ENCODE results near the gene EXD3.

EXD3 gene

DNA sequence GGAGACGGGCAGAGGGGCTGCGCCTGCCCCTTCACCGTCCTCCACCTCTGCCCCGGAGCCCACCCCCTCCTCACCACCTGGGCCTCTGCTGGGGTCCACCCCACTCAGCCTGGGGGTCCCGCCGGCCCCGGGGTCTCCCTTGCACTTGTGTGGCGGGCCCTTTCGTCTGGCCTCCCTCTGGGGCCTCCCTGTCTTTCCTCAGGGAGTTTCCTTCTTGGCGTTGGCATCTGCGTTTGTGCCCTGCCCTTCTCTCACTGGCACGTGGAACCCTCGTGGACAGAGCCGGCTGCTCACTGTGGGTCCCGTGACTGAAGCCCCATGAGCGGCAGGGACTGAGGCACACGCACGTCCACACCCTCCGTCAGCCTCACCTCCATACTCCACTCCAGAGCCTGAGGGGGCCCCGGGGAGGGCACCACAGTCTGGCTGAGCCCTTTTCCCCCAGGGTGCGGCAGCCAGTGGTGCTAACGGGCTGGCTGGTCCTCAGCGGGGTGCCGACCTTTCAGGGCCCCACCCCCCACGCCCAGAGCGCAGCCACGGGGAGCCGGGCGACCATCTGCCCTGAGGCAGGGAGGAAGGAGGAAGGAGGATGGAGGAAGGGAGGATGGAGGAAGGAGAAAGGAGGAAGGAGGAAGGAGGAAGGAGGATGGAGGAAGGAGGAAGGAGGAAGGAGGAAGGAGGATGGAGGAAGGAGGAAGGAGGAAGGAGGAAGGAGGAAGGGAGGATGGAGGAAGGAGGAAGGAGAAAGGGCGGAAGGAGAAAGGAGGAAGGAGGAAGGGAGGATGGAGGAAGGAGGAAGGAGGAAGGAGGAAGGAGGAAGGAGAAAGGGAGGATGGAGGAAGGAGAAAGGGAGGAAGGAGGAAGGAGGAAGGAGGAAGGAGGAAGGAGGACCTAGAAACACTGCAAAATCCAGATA lies 67.9 kb downstream of the EXD3 start:
- DNase-seq (ENCODE audit: low read depth) = no peak
- TF ChIP-seq, protein P1, sequence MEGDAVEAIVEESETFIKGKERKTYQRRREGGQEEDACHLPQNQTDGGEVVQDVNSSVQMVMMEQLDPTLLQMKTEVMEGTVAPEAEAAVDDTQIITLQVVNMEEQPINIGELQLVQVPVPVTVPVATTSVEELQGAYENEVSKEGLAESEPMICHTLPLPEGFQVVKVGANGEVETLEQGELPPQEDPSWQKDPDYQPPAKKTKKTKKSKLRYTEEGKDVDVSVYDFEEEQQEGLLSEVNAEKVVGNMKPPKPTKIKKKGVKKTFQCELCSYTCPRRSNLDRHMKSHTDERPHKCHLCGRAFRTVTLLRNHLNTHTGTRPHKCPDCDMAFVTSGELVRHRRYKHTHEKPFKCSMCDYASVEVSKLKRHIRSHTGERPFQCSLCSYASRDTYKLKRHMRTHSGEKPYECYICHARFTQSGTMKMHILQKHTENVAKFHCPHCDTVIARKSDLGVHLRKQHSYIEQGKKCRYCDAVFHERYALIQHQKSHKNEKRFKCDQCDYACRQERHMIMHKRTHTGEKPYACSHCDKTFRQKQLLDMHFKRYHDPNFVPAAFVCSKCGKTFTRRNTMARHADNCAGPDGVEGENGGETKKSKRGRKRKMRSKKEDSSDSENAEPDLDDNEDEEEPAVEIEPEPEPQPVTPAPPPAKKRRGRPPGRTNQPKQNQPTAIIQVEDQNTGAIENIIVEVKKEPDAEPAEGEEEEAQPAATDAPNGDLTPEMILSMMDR (IDR thresholded peaks at IDR 0.05; ENCODE audit: low read length, missing control alignments) = no peak
- H3K4me3 ChIP-seq (replicated peaks; ENCODE audit: low read depth, low read length) = no peak overlapping the region

DNA sequence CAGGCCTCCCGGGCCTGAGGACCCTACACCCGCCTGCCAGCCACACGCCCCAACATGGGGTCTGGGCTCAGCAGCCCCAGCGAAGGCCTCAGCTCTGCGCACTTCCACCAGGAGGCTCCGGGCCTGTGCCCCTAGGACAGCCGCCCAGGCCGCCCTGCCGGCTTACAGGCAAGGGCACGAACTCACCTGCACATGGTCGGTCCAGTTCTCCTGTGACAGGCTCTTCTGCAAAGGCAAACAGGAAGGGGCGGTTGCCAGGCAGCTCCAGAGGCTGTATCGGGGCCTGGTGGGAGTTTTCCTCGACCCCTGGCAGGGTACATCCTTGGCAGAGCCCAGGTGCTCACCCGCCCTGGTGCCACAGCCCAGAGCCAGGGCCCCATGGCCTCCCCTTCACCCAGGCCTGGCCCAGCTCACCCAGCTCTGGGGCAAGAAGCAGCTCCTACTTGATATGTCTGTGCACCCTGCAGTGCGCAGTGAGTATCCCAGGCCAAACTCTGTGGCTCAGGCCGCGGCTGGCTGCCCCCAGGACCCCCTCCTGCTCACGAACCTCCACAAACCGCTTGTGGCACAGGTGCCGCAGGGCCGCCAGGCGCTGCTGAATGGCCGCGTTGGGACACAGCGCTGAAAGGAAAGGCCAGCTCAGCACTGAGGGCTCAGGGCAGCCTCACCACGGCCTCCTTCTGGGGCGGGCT lies 68.7 kb downstream of the EXD3 start:
- TF ChIP-seq, protein P1 (IDR thresholded peaks at IDR 0.05; ENCODE audit: low read length, missing control alignments) = no peak

DNA sequence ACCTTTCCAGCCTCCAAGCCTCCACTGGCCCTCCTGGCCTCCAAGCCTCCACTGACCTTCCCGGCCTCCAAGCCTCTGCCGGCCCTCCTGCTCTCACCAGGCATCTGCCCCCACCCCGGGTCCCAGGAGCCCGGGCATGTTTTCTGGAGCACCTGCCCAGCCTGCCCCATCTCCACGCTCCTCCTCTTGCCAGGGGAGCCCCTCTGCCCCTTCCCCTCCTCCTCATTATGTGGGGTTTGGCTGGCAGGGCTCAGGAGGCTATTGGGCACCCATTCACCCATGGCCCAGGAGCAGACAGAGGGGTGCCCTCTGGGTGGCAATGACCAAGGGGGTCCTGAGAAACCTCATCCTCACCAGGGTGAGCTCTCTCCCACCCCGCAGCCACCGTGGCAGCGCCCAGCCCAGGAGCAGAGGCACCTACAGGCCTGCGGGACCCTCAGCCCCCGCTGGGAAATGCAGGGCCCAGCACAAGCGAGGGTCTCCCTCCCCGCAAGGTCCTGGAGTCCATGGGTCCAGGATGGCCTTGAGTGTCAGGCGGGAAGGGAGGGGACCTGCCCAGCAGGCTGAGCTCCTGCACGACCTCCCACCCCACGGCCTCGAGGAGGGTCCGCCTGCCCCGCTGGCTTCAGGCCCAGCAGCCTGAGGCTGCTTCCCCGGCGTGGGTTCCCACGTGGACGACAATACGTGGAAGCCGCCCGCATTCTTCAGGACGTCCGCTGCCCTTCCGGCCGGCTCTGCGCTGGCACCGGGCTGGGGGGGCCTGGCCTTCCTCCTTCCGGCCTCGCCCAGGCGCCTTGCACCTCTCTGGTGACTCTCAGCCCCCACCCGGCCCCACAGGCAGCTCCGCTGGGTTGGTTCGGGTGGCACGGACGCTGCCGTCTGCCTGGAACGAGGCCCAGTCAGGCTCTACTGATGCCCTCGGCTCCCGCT lies 69.5 kb downstream of the EXD3 start:
- TF ChIP-seq, protein P1 (IDR thresholded peaks at IDR 0.05; ENCODE audit: low read length, missing control alignments) = no peak
- no peak for DNase-seq (ENCODE audit: low read depth)
- no peak overlapping the region for H3K4me3 ChIP-seq (replicated peaks; ENCODE audit: low read depth, low read length)

More for the DNA sequence above, 68.7 kb downstream of the EXD3 start:
- H3K4me3 ChIP-seq (replicated peaks; ENCODE audit: low read depth, low read length) = no peak overlapping the region
- no peak for DNase-seq (ENCODE audit: low read depth)

GRCh38 chr9:137352511-137353222 lies 70.3 kb downstream of the EXD3 start:
- DNase-seq (ENCODE audit: low read depth) = no peak
- H3K4me3 ChIP-seq (replicated peaks; ENCODE audit: low read depth, low read length) = no peak overlapping the region
- TF ChIP-seq, protein P1 (IDR thresholded peaks at IDR 0.05; ENCODE audit: low read length, missing control alignments) = no peak

- no peak for DNase-seq (ENCODE audit: low read depth)
- no peak overlapping the region for H3K4me3 ChIP-seq (replicated peaks; ENCODE audit: low read depth, low read length)
- TF ChIP-seq, protein P1 (IDR thresholded peaks at IDR 0.05; ENCODE audit: low read length, missing control alignments) = no peak
These were observed 71.0 kb downstream of the EXD3 start for GRCh38 chr9:137351781-137352501.

All from fibroblast of pulmonary artery (primary cell).